VCaP (cell line): ENCODE results near the gene IKBIP.
"Not testable (repeated sequence)": the region's sequence is repeated elsewhere in the genome, so short reads cannot be mapped to it uniquely, and the experiment has no call there.

Experiments used
- H3K27ac ChIP-seq: fragments of 450-650 bp; 2 replicates; pipeline ENCODE4 v1.5.1; 2017
- CTCF ChIP-seq: fragments of 450-650 bp; conservative IDR thresholded peaks from 2 replicates; pipeline ENCODE4 v1.5.1; 2017; ENCODE audit warnings: mild to moderate bottlenecking, moderate library complexity

Gene IKBIP

GRCh38 chr12:98635657-98636323 lies 8.8 kb downstream of the IKBIP start:
- TF ChIP-seq CTCF = no peak
- no peak overlapping the region for H3K27ac ChIP-seq

GRCh38 chr12:98618952-98619351 lies 25.6 kb downstream of the IKBIP start:
- TF ChIP-seq CTCF = no peak
- H3K27ac ChIP-seq = no peak overlapping the region

- no peak overlapping the region for H3K27ac ChIP-seq
- no peak for TF ChIP-seq CTCF
Measured at GRCh38 chr12:98612696-98613334, 31.8 kb downstream of the IKBIP start.

GRCh38 chr12:98610596-98610995 lies 34.0 kb downstream of the IKBIP start:
- H3K27ac ChIP-seq = no peak overlapping the region
- no peak for TF ChIP-seq CTCF

GRCh38 chr12:98606359-98606988 lies 38.1 kb downstream of the IKBIP start:
- peak; percentile 26 for TF ChIP-seq CTCF
- no peak overlapping the region for H3K27ac ChIP-seq

- no peak overlapping the region for H3K27ac ChIP-seq
- no peak for TF ChIP-seq CTCF
Measured at GRCh38 chr12:98601924-98602323, 42.7 kb downstream of the IKBIP start.

- H3K27ac ChIP-seq = not testable (repeated sequence)
Measured at GRCh38 chr12:98597313-98597712, 47.3 kb downstream of the IKBIP start.
